Breast epithelium (tissue), 3 donors: ENCODE measurements around the gene MYO1E.

Source experiments
- CTCF ChIP-seq, 3 donors: fragments of 450-650 bp; IDR thresholded peaks; one replicate each; pipeline ENCODE4 v1.5.1; 2016 to 2017; ENCODE audit warnings: antibody characterized with exemption in 3 of 3, mild to moderate bottlenecking in 3 of 3, moderate library complexity in 3 of 3
- POLR2A ChIP-seq: fragments of 450-650 bp; IDR thresholded peaks from one replicate; pipeline ENCODE4 v1.6.1; 2016; ENCODE audit warnings: antibody characterized with exemption, mild to moderate bottlenecking, moderate library complexity
- POLR2AphosphoS5 ChIP-seq, 3 donors: sonication (generic); formaldehyde crosslinking; IDR thresholded peaks; one replicate each; pipeline ENCODE4 v1.6.1; 2017; ENCODE audit warnings: antibody characterized with exemption in 3 of 3

GRCh38 chr15:59166601-59167265, 205.9 kb downstream of the MYO1E start:
- no peak for TF ChIP-seq POLR2A
- TF ChIP-seq POLR2AphosphoS5 (IDR thresholded peaks at IDR 0.05): no peak
- no peak for TF ChIP-seq CTCF (IDR thresholded peaks at IDR 0.05)
